GM19099 (cell line): Measurements from ENCODE around the gene SP6.

ENCODE experiments used
- POLR2A ChIP-seq: IDR thresholded peaks from 3 replicates; pipeline ENCODE4 v1.6.1; 2011; ENCODE audit warnings: low read depth; ENCODE audit not compliant: insufficient read length; ENCODE audit errors: extremely low read depth

Gene SP6

GRCh38 chr17:47850692-47851573 lies at the start of gene SP6:
Gene SP6 (minus strand): TSS chr17:47851163. CDS start chr17:47848429, 2,734 bp downstream.
- TF ChIP-seq POLR2A, result no peak

DNA sequence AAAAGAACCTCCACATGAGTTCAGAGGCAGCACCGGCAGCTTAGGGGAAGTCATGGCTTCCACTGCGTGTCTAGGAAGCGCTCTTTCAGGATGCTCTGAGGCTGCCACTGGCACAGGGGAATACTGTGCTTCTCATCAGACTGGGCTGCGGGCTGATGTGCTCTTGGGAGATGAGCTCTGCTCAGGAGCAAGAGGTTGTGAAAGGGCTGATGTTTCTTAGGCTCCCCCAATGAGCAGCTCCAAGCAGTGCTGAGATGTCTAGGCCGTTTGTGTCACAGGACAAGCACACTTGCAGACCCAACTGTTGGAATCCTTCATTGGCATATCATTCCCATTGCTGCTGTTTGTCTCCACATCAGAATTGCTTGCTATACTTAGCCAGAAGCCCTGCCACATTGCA lies 48.7 kb upstream of the SP6 start:
- TF ChIP-seq POLR2A, result no peak

GRCh38 chr17:47898241-47898640 lies 47.3 kb upstream of the SP6 start:
- no peak for TF ChIP-seq POLR2A

GRCh38 chr17:47897561-47897960 lies 46.6 kb upstream of the SP6 start:
- no peak for TF ChIP-seq POLR2A

- TF ChIP-seq POLR2A, result no peak
Observed at GRCh38 chr17:47896672-47897490, 45.9 kb upstream of the SP6 start.

DNA sequence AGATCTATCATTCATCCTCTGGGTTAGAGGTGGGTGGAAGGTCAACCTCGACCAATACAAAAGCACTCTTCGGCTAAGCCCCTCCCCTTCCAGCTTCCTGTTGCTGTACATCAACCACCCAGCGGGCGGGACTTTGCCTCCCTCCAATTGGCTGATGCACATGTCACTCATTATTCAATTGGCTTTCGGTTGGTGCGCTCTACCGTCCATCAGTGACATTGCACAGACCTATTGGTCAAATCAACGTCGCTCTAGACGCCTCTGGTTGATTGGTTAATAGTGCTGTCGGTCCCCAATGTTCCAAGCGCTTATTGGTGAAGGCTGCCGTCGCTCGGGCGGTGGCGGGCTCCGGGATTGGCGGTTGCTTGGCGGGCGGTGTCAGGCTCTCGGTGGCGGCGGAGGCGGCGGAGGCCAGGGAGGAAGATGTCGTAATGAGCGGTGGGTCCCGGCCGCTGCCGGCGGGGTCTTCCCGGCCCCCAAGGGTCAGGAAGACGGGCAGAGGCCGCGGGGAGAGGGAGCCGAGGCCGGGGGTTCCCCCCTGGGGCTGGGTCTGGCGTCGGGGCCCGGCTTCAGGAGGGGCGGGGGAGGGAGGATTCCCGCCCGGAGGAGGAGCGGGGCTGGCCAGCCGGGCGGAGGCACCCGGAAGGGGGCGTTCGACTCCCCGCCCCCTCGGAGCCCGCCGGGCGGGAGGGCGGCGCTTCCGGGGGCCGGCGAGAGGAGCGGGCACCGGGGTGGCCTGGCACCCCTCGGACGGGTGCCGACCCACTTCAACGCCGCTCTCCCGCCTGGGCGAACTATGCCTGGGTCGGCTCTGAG lies 45.1 kb upstream of the SP6 start, which contains the start of gene SP2:
TSS of gene SP2 (plus strand) at position 381 of the 816 bp plus-strand sequence. CDS start at position 432, 51 bp downstream.
- TF ChIP-seq POLR2A, result peak; percentile 87

DNA sequence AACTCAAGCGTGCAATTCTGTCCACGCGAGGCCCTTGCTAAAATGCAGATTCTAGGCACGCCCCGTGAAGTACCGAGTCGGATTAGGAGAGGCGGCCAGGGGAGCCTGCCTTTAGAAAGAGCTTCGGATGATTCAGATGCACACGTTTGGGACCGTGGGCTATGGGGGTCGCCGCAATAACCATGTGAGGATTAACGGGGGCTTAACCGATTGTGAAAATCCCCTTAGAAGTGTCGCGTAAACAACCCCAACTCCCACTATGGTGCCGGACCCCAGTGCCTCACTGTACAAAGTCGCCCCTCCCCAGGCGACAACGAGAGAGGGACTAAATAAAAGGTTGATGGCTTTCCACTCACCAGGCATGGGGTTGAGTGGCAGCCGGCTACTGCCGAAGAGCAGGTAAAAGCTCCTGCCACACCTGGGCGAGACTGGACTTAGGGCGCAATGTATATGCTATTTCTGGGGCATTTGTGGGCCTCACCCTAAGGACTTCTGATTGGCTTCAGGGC lies 44.4 kb upstream of the SP6 start:
- TF ChIP-seq POLR2A, result peak; percentile 94

DNA sequence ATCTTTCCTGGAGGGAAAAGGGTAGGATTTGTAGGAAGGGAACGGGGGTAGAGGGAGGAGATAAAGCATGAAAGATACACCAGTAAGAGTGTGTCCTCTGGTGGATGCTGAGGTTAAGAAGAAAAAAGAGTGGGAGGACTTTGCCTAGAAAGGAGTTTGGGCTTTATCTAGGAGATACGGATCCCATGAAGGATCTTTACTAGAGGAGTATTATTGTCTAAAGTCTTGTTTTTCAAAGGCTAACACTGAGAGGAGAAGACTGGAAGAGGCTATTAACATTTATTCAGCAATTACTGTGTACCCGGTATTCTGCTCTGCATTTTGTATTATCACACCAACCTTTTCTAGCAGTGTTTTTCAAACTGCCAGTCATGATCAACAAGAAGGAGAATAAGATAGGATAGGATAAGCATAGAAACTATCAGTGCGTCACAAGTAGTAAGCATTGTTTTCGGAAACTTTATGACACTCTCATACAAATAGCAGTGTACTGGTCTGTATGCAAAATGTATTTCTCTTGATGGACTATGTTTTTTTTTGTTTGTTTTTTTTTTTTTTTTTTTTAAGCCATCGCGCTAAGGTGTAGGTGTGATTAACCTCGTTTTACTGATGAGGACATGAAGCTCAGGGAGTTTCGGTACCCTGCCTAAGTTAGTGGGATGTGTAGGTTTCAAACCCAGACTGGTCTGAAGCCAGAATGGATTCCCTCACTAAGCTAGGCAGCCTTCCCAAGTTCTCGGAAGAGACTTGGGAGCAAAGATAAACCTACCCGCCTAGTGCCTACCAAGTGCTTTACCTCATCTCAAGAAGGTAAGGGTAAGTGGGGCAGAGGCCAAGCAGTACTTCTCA lies 43.8 kb upstream of the SP6 start:
- TF ChIP-seq POLR2A, result no peak

- TF ChIP-seq POLR2A, result no peak
Observed at GRCh38 chr17:47891545-47892088, 40.7 kb upstream of the SP6 start.

- TF ChIP-seq POLR2A, result no peak
Observed at GRCh38 chr17:47889734-47890529, 39.0 kb upstream of the SP6 start.

- no peak for TF ChIP-seq POLR2A
Observed at GRCh38 chr17:47888293-47888692, 37.3 kb upstream of the SP6 start.

DNA sequence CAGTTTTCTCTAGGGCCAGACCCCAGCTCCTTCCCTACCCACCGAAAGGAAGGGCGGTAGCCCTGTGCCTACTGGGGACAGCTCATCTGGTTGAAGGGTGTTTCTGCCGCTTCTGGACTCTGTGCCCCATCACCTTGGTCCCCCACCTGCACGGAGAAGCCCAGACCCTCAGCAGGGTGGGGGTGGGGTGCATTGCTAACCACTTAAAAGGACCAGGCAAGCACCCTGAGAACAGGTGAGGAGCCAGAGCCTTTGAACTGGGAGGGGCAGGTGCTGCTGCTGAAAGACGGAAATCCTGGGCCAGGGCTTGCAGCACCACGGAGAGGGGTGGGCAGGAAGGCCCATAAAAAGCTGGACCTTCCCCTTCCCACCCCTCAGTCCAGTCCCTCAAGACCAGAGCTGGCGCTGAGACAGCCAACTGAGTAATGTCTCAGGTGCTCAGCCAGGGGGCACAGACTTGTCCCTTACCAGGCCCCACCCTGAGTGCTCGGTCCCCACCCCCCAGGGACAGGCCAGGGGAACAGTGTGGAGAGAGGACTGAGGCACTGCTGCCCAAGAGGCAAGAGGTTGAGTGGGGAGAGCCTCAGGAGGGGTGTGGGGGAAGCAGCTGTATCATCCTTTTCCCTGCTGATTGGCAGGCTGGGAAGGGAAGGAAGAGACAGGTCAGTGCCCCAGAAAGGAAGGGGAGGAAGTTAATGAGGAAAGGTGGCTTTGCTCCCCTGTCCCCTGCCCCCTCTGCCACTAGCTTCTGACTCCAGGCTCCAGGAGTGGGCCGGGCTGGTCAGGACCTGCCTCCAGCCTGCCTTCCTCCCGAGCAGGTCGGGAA lies 34.2 kb upstream of the SP6 start:
- TF ChIP-seq POLR2A, result no peak
